Measurements from ENCODE around the gene MAP3K14. TPM values are rescaled to one million over a fixed set of nuclear protein-coding genes. Genes with fewer than 3 reads are reported as not detected.

The MAP3K14 gene
- total RNA-seq, 1 experiment from 2014 or later, result 16.4 TPM

DNA sequence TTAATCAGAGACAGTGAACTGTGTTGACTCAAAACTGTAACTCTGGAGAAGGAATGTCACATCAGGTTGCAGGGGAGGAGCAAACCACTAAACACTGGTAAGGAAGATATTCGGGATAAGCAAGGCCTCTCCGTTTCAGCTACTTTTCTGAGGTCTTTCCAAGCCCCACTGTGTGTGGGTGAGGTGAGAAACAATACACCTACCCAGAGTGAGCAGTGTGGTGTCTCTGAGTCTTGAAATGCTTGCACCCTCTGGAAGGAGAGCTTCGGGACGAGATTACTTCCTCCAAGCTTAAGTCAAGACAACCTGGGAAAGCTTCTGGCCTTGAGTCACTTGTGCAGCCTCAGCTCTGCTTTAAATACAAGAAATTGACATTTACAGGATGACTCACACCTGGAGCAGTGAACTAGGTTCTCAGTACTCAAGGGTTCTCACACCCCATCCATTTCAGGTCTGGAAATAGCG lies 2.5 kb upstream of the MAP3K14 start (continued):
- TF ChIP-seq, protein P1, sequence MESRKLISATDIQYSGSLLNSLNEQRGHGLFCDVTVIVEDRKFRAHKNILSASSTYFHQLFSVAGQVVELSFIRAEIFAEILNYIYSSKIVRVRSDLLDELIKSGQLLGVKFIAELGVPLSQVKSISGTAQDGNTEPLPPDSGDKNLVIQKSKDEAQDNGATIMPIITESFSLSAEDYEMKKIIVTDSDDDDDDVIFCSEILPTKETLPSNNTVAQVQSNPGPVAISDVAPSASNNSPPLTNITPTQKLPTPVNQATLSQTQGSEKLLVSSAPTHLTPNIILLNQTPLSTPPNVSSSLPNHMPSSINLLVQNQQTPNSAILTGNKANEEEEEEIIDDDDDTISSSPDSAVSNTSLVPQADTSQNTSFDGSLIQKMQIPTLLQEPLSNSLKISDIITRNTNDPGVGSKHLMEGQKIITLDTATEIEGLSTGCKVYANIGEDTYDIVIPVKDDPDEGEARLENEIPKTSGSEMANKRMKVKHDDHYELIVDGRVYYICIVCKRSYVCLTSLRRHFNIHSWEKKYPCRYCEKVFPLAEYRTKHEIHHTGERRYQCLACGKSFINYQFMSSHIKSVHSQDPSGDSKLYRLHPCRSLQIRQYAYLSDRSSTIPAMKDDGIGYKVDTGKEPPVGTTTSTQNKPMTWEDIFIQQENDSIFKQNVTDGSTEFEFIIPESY (IDR thresholded peaks at IDR 0.05; ENCODE audit: extremely low read depth, insufficient replicate concordance, low read length), result no peak

DNA sequence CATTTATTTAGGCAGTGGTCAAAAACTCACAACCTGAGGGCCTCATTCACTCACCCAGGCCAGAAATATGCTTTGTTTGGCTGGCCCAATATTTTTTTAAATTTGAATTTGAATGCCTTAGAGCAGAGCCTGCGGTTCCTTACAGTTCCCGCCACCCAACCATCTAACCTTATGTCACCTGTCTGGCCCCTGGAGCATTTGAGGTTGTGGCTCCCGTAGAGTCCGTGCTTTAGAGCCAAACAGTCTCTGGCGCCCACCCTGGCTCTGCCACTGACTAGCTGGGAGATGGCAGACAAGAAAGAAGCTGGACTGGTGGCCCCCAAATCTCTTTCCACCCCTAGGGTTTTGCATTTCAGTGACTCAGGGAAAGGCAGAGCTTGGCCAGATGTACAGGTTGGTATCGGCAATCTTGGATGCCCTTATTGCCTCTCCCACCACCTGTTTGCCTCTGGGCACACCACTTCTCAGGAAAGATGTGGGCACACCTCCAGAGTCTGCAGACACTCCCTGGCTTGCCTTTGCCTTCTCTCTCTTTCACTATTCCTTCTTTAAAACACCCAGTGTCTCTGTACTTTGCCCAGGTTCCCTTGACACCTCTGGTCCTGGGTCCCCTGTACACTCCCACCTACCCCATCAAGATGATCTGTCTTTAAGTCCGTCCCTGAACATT lies 1.9 kb upstream of the MAP3K14 start:
- Histone ChIP-seq H3K4me2 (ENCODE audit: low read length) (peak overlapping the region; percentile 97), H3K79me2 (ENCODE audit: insufficient read depth, low read length) (peaks cover 30% of the 10 kb centered on the region), H3K9ac (ENCODE audit: low read length) (peak overlapping the region; percentile 88), H3K36me3 (ENCODE audit: control insufficient read depth in 1 of 2, insufficient read depth in 2 of 2, low read length in 2 of 2) (peaks cover 0 to 15% of the 10 kb centered on the region in 2 experiments; a peak in 2 of 4 replicates), H2AFZ (ENCODE audit: low read depth, low read length, poor library complexity, severe bottlenecking) (no peak overlapping the region), H4K20me1 (ENCODE audit: insufficient read depth) (peaks cover 11% of the 10 kb centered on the region; the same call in 1 of the 2 replicates), H3K9me2 (ENCODE audit: insufficient read depth) (no peaks in the 10 kb centered on the region), H3K4me1 (ENCODE audit: control insufficient read depth in 1 of 2, insufficient read depth in 2 of 2, low read length in 2 of 2) (peaks cover 73 to 85% of the 10 kb centered on the region in 2 experiments), H3K9me3 (ENCODE audit: control insufficient read depth in 1 of 2, insufficient read depth in 1 of 2, low read depth in 1 of 2, low read length in 2 of 2) (no peaks in the 10 kb centered on the region), H3K27me3 (ENCODE audit: insufficient read depth, low read length) (no peaks in the 10 kb centered on the region), H3K27ac (ENCODE audit: low read depth, low read length) (peak overlapping the region; percentile 88), H3K4me3 (replicated peaks in 1 of 2; ENCODE audit: low read depth in 1 of 2, low read length in 2 of 2) (peak overlapping the region; percentile 8 to 48)
- CTCF ChIA-PET, result interaction anchor here (0.9 kb wide), 1 partner anchor 41 kb away, joined by 3 read pairs; no protein-coding TSS in a partner anchor
- ATAC-seq (no peak), DNase-seq (ENCODE audit: low read depth, low spot score) (no peak)
- no TSS peak for BruUV-seq (replicated peaks)
- intact Hi-C loops (cut with micrococcal nuclease), result no loop called here
- RAD21 ChIA-PET (ENCODE audit: low non-redundant PET in 1 of 2, low total read pairs in 2 of 2, uncharacterized antibody in 2 of 2, unreplicated experiment in 2 of 2), result interaction anchor here in 1 of 2 experiments (0.9 kb wide), 1 partner anchor 52 kb away, joined by 4 read pairs; no protein-coding TSS in a partner anchor
- POLR2A ChIA-PET, result interaction anchor here (2.0 kb wide), 1 partner anchor 23 kb away, joined by 8 read pairs; no protein-coding TSS in a partner anchor
- TF ChIP-seq EZH2 (IDR thresholded peaks at IDR 0.05) (no peak), SRF (IDR thresholded peaks at IDR 0.05; ENCODE audit: low read depth) (no peak), CBX3 (IDR thresholded peaks at IDR 0.05; ENCODE audit: low read depth) (no peak), EZH2phosphoT487 (IDR thresholded peaks at IDR 0.05; ENCODE audit: borderline replicate concordance) (no peak), ELF1 (IDR thresholded peaks at IDR 0.05; ENCODE audit: borderline replicate concordance, low read depth) (no peak), TCF7L2 (IDR thresholded peaks at IDR 0.05; ENCODE audit: borderline replicate concordance, extremely low read depth, insufficient read depth, insufficient read length) (no peak), FOSL1 (IDR thresholded peaks at IDR 0.05; ENCODE audit: low read depth) (no peak), EGR1 (IDR thresholded peaks at IDR 0.05; ENCODE audit: low read depth) (no peak), SIN3A (IDR thresholded peaks at IDR 0.05; ENCODE audit: low read depth) (no peak), SP1 (IDR thresholded peaks at IDR 0.05; ENCODE audit: low read depth) (no peak), CEBPB (IDR thresholded peaks at IDR 0.05; ENCODE audit: low read depth) (no peak), ZNF274 (IDR thresholded peaks at IDR 0.05; ENCODE audit: low read depth, low read length) (no peak), ZFX (IDR thresholded peaks at IDR 0.05) (no peak)
- TF ChIP-seq, protein P1 (IDR thresholded peaks at IDR 0.05; ENCODE audit: extremely low read depth, insufficient replicate concordance, low read length), result no peak
- TF ChIP-seq, protein P2, sequence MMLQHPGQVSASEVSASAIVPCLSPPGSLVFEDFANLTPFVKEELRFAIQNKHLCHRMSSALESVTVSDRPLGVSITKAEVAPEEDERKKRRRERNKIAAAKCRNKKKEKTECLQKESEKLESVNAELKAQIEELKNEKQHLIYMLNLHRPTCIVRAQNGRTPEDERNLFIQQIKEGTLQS (IDR thresholded peaks at IDR 0.05), result no peak

All from HCT116 (cell line).